Activated CD4-positive, alpha-beta T cell treated with anti-CD3 and anti-CD28 coated beads, Interleukin-2, amount 10 ng/mL, durations not matched to agents 24 days and 14 days (primary cell): ENCODE data around the gene ZNF195. TPM values are rescaled to one million over a fixed set of nuclear protein-coding genes. Genes with fewer than 3 reads are reported as not detected.
"Not testable (repeated sequence)": the region's sequence is repeated elsewhere in the genome, so short reads cannot be mapped to it uniquely, and the experiment has no call there.

Experiments
- DNase-seq: peaks from one replicate; pipeline ENCODE4 v3.0.0; 2022
- H3K27ac Mint-ChIP-seq: one replicate; pipeline ENCODE4 v1.8.0; 2022; ENCODE audit warnings: mild to moderate bottlenecking, mixed read lengths
- H3K27me3 Mint-ChIP-seq: one replicate; pipeline ENCODE4 v1.8.0; 2022; ENCODE audit warnings: mixed read lengths
- H3K36me3 Mint-ChIP-seq: one replicate; pipeline ENCODE4 v1.8.0; 2022; ENCODE audit warnings: low read depth, mild to moderate bottlenecking, mixed read lengths
- H3K4me1 Mint-ChIP-seq: one replicate; pipeline ENCODE4 v1.8.0; 2021; ENCODE audit warnings: mixed read lengths
- H3K4me3 Mint-ChIP-seq: one replicate; pipeline ENCODE4 v1.8.0; 2022; ENCODE audit warnings: mild to moderate bottlenecking, moderate library complexity, mixed read lengths
- H3K9me3 Mint-ChIP-seq: one replicate; pipeline ENCODE4 v1.8.0; 2021; ENCODE audit warnings: mixed read lengths
- intact Hi-C: fragments of 100-400 bp; cut with micrococcal nuclease; formaldehyde crosslinking; loops from one replicate; pipeline ENCODE4 v1.15.1; 2023
- total RNA-seq: library from RNA; stranded (reverse); gene quantifications from 2 replicates; pipeline ENCODE4 v1.2.3, GENCODE V29; 2022

ZNF195 gene
- total RNA-seq, 1 donor from 2014 or later, result 44.0 TPM

- H3K4me1 Mint-ChIP-seq, H3K9me3 Mint-ChIP-seq, intact Hi-C loops, H3K27ac Mint-ChIP-seq, DNase-seq, H3K36me3 Mint-ChIP-seq, H3K4me3 Mint-ChIP-seq, H3K27me3 Mint-ChIP-seq: not testable (repeated sequence)
Measured at GRCh38 chr11:3326450-3326849, 52.5 kb downstream of the ZNF195 start.

- H3K36me3 Mint-ChIP-seq, H3K4me3 Mint-ChIP-seq, DNase-seq, H3K27ac Mint-ChIP-seq, H3K27me3 Mint-ChIP-seq, intact Hi-C loops, H3K9me3 Mint-ChIP-seq, H3K4me1 Mint-ChIP-seq: not testable (repeated sequence)
Measured at GRCh38 chr11:3324724-3325123, 54.2 kb downstream of the ZNF195 start.

Other genes starting within 250 kb of the ZNF195 start
- gene OSBPL5, start 213.8 kb downstream of the ZNF195 start, total RNA-seq, result 2.3 and 3.4 TPM in 2 replicates
- not detected in 2 replicates for gene MRGPRG, start 160.3 kb downstream of the ZNF195 start, total RNA-seq
- gene MRGPRE, start 146.7 kb downstream of the ZNF195 start, total RNA-seq, result not detected in 2 replicates